ENCODE data around the gene TSPAN7.

GRCh38 chrX:38679695-38680094, 118.4 kb downstream of the TSPAN7 start:
- TF ChIP-seq GATA1 (IDR thresholded peaks at IDR 0.05; ENCODE audit: low read depth, low read length) (no peak), POLR2A (IDR thresholded peaks at IDR 0.05; ENCODE audit: low read length) (no peak)
